HG03097 (cell line): ENCODE measurements around the gene LSAMP.

Experiments used
- ATAC-seq: cut with Tn5 transposase; IDR thresholded peaks from one replicate; pipeline ENCODE4 v1.9.1; 2021; ENCODE audit not compliant: unreplicated experiment, low FRiP score

The LSAMP gene

DNA sequence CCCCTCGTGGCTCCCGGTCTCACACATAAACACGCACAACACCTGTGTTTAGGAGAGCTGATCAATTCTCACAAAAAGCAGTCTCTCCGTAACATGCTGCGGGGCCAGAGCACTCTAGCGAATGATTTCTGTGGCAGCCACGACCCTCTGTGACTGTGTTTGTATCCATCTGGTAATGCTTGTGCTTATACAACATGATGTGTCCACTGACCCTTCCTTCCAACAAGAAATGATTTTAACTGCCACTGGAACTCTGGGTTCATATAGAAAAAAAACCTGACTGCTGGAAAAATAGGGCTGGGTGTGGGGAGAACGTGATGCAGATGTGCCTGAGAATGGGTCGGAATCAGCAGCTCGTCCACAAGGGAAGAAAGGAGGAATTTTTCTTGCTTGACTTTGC, 411.8 kb downstream of the LSAMP start:
- no peak for ATAC-seq

- no peak for ATAC-seq
Observed at GRCh38 chr3:116032176-116032575, 413.1 kb downstream of the LSAMP start.

DNA sequence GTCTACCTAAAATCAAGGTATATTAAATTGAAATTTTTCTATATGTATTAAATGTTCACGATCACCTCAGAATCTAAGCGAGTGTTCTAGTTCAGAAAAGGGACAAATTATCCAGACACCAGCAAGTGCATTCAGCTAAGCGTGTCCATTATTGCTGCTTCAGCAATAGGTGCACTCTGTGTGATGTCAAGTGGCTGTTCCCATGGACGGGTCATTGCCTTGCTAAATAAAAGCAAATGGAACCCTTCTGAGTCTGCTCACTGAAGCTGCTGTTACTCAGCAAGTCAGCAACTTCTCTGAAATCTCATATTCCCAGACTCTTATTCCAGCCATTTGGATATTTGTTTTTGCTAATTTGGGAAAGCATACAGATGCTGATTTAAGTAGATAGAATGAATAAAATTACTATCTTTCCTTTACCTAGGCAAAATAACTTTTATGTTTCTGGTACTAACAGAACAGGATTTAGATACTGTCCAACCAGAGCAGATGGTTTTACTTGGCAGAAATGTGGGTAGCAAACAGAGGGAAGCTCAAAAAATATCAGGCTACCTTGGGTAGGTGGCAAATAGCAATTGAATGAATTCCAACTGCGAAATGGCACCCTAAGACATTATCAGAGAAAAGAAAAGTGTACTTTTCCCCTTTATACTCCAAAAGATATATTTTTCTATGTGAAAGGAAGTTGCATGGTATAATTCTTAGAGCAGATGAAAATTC, 415.0 kb downstream of the LSAMP start:
- ATAC-seq, result no peak

- ATAC-seq, result no peak
Observed at GRCh38 chr3:116029266-116029665, 416.0 kb downstream of the LSAMP start.

GRCh38 chr3:116028157-116028556, 417.1 kb downstream of the LSAMP start:
- ATAC-seq, result no peak

DNA sequence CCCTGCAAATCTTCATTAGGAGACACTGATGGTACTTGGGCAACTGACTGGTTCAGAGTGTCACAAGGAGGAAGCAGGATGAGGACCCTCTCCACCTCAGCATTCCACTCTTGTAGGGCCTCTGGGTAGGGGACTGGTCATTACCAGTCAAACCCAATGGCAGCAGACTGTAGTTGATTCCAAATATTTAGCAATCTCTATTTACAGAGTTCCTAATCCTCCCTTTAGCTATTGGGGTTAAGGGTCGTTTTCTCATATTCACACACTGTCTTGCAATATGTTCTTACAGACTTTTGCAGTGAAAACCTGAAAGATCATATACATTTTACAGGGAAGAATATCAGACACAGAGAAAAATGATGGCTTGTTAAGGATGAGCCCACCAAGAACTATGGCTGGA, 424.3 kb downstream of the LSAMP start:
- no peak for ATAC-seq

DNA sequence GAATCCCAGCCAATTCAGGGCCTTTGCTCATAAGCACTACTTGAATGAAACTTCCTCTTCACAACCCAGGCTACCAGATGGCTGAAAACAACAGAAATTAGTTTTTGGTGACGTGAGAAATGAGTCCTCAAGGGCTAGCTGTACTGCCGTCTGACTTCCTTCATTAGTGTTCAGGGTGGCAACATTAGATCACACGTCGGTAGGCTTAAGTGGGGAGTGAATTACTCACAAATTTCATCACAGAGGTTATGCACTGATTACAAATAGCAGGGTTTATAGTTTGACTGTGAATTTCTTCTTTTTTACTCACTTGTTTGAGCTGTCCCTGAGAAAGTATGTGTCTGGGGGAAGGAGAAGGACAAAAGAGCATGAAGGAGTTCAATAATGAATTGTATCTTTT, 424.8 kb downstream of the LSAMP start:
- ATAC-seq, result no peak

- ATAC-seq, result no peak
Observed at GRCh38 chr3:116019254-116019763, 426.0 kb downstream of the LSAMP start.

- ATAC-seq, result no peak
Observed at GRCh38 chr3:116018646-116019045, 426.6 kb downstream of the LSAMP start.

DNA sequence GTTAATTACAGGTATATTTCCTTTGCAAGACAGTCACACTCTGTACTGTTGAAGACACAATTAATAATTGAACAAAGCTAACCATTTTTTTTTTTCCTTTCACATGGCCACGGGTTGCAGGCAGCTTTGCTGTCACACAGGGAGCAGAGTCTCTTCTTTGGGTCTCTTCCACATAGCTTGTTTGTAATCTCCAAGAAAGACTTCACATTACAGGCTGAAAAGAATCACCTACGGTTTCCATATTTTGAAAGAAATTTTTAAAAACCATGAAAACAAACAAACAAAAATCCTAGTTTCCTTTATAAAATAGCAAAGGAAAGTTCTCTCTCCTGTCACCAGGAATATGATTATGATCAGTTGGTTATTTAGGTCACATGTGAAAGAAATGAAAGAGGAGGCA, 429.4 kb downstream of the LSAMP start:
- no peak for ATAC-seq

DNA sequence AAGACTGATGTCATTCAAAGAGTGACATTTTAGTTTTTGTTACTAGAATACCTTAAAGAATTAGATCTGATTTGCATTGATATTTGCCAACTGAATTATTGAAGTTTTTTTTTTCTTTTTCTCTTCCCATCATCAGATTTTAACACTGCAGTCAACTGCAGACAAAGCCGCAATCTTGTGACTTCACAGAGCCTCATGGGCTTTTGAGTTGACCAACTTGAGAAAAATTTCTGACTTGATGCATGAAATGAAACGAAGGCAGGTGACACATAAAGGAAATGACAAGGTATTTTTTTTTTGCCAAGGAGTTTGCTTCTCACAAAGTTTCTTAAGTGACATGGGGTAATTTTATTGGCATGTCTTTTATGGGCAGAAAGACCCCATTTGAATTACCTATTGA, 438.3 kb downstream of the LSAMP start:
- no peak for ATAC-seq

- no peak for ATAC-seq
Observed at GRCh38 chr3:116005404-116005803, 439.9 kb downstream of the LSAMP start.

GRCh38 chr3:116002235-116002634, 443.1 kb downstream of the LSAMP start:
- no peak for ATAC-seq

DNA sequence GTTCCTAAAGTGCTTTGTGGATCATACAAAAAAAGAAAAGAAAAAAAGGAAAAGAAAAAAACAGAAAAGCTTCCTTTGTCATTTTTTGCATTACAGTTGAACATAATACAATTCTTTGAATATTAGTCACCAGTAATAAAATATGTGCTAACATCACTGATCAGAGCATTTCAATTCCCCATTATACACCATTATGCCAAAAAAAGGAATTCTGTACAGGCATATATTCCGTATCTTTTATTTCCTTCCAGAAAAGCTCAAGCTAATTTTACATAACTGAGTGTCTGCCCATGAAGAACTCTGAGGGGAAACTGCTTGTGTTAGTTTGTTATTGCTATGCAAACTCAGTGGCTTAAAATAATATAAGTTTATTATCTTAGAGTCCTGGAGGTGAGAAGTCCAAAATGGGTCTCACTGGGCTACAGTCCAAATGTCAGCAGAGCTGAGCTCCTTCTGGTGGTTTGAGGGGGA, 444.1 kb downstream of the LSAMP start:
- ATAC-seq, result no peak

- ATAC-seq, result peak; percentile 52
Observed at GRCh38 chr3:116000311-116000710, 445.0 kb downstream of the LSAMP start.

DNA sequence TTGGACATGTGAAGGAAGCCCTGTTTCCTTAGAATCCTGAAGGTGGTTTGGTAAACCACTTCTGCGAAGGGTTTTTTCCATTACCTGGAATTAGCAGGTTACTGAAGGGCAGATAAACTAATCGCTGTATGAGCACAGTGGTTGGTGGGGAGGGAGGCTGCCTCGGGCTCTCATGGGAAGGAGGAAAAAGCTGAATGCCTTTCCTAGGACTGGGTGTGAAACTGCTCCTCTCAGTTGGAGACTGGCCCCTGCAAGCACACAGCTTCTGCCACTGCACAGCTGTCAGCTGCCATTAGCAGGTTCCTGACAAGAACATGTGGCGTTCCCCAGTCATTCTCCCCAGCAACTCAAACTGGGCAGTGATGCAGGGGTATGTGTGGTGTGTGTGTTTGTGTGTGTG, 445.7 kb downstream of the LSAMP start:
- no peak for ATAC-seq

DNA sequence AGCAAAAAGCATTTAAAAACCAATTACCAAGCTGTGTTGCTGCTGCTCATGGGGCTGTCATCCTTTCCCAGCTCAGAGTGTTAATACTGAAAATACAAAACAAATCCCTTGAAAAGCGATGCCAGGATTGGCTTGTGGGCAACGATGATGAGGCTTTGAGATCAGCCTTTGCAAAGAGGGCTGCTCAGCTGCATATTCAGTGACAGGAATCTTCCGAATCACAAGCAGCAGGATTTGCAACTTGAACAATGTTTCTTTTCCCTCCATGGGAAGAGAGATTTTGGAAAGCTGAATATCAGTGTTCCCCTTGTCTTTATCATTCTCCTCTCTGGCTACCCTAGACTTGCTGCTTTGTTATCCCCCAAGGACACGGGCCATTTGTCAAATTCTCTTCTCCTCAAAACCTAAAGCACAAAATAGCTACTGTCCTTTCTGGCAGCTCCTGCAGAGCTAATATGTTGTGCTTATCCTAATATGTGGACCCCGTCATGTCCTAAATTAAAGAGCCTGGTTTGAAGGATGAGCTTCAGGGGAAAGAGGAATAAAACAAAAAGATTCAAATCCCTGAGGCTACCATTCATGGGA, 446.2 kb downstream of the LSAMP start:
- ATAC-seq, result no peak

DNA sequence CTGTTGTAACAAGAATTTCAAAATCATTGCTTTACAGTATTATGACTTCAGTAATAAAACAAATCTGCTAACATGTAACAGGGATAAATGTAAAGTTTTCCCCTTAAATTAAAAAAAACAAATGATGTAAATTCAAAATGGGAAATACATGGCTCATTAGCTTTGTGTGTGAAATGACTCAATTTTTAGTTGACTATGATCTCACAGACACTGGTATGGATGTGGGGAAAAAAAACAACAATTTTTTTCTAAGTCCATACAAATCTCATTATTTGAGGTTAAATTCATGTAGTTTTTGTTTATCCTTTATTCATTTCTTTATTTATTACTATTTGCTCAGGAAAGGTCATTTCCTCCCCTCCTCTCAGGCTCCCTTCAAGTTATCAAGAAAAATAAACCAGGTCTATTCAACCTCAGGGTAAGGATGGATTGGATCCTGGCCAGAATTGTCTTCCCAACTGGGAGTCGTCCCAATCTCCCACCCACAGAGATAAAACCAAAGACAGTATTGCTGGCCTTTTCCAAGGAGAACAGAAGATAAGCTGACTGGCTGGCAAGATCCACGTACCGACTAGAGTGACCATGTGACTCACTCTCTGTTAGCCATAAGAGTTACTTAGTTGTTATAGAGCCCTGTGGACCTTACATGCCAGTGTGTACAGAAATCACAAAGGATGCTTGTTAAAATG, 448.7 kb downstream of the LSAMP start:
- no peak for ATAC-seq

- ATAC-seq, result no peak
Observed at GRCh38 chr3:115990669-115991068, 454.6 kb downstream of the LSAMP start.

GRCh38 chr3:115989684-115990421, 455.4 kb downstream of the LSAMP start:
- no peak for ATAC-seq
